Panc1 (cell line): ENCODE measurements around the gene PEX16. TPM values are rescaled to one million over a fixed set of nuclear protein-coding genes. Genes with fewer than 3 reads are reported as not detected.

ENCODE experiments used
- ATAC-seq: fragments of 200-7000 bp; cut with Tn5 transposase; 2 replicates; pipeline ENCODE4 v1.9.1; 2020; ENCODE audit warnings: mild to moderate bottlenecking, moderate library complexity
- BruUV-seq: library from RNA; stranded (reverse); fragments of 400-500 nt; replicated peaks from 2 replicates; lab custom pipeline; 2021; lab: Mats Ljungman, UMichigan
- CTCF ChIA-PET: fragments of 300-600 bp; sonication (Branson Sonifier 250); formaldehyde crosslinking; loops from one replicate; lab custom pipeline; 2022; ENCODE audit warnings: antibody characterized with exemption; lab: Charles Lee
- POLR2A ChIA-PET: fragments of 300-600 bp; sonication (Branson Sonifier 250); formaldehyde crosslinking; loops from one replicate; lab custom pipeline; 2022; ENCODE audit warnings: antibody characterized with exemption; lab: Charles Lee
- DNase-seq: peaks from one replicate; pipeline ENCODE4 v3.0.0-alpha.2; 2010; ENCODE audit warnings: low read depth, low spot score
- H3K27ac ChIP-seq: 2 replicates; pipeline ENCODE4 v1.5.1; 2011; ENCODE audit warnings: mild to moderate bottlenecking, low read length, inconsistent platforms
- H3K27me3 ChIP-seq: fragments of 200-500 bp; sonication (Bioruptor generic); 2 replicates; pipeline ENCODE4 v1.6.0; 2014; ENCODE audit warnings: low read length, inconsistent platforms; ENCODE audit not compliant: control insufficient read depth, insufficient read depth
- H3K36me3 ChIP-seq: fragments of 200-500 bp; sonication (Bioruptor generic); 2 replicates; pipeline ENCODE4 v1.5.1; 2014; ENCODE audit warnings: inconsistent platforms, mild to moderate bottlenecking, low read length, moderate library complexity; ENCODE audit not compliant: control insufficient read depth, insufficient read depth
- H3K4me1 ChIP-seq: 2 replicates; pipeline ENCODE4 v1.5.1; 2011; ENCODE audit warnings: inconsistent platforms, mild to moderate bottlenecking, low read length, moderate library complexity; ENCODE audit not compliant: control insufficient read depth, insufficient read depth
- H3K4me3 ChIP-seq, 2 experiments: 2 replicates each; pipeline ENCODE4 v1.5.1; 2011 to 2012; ENCODE audit warnings: low read depth in 2 of 2, low read length in 2 of 2, mild to moderate bottlenecking in 2 of 2, inconsistent platforms in 1 of 2, moderate library complexity in 1 of 2
- H3K9me3 ChIP-seq: fragments of 200-500 bp; sonication (Bioruptor generic); 2 replicates; pipeline ENCODE4 v1.5.1; 2014; ENCODE audit warnings: low read depth, mild to moderate bottlenecking, inconsistent platforms, low read length, moderate library complexity; ENCODE audit not compliant: control insufficient read depth, insufficient read depth
- CTCF ChIP-seq: fragments of 450-650 bp; IDR thresholded peaks from 2 replicates; pipeline ENCODE4 v1.5.1; 2017; ENCODE audit warnings: mild to moderate bottlenecking
- POLR2AphosphoS5 ChIP-seq: IDR thresholded peaks from 2 replicates; pipeline ENCODE4 v1.6.1; 2012; ENCODE audit warnings: mild to moderate bottlenecking, low read depth, low read length, moderate library complexity
- REST ChIP-seq, 2 experiments: IDR thresholded peaks; 2 replicates each; pipeline ENCODE4 v1.6.1; 2011 to 2012; ENCODE audit warnings: low read depth in 2 of 2, control low read depth in 1 of 2, low read length in 1 of 2, mild to moderate bottlenecking in 1 of 2, moderate library complexity in 1 of 2; ENCODE audit not compliant: insufficient read depth in 1 of 2
- SIN3A ChIP-seq: IDR thresholded peaks from 2 replicates; pipeline ENCODE4 v1.6.1; 2012; ENCODE audit warnings: low read depth, mild to moderate bottlenecking, low read length, moderate library complexity, borderline replicate concordance; ENCODE audit not compliant: insufficient read depth
- TCF7L2 ChIP-seq: IDR thresholded peaks from 2 replicates; pipeline ENCODE4 v1.6.1; 2011; ENCODE audit warnings: mild to moderate bottlenecking, low read depth, low read length, inconsistent platforms
- in situ Hi-C: cut with HindIII; loops from 2 replicates; pipeline ENCODE4 v1.10.0; 2016; ENCODE audit warnings: low sequenced_read_pairs, low pct_unique_long_range_greater_than_20kb
- intact Hi-C: fragments of 100-400 bp; cut with micrococcal nuclease; formaldehyde crosslinking; loops from one replicate; pipeline ENCODE4 v1.10.0; 2022; ENCODE audit not compliant: unreplicated experiment
- total RNA-seq: library from RNA; stranded (reverse); gene quantifications from one replicate; pipeline ENCODE4 v1.2.1, GENCODE V29; 2021; ENCODE audit not compliant: unreplicated experiment

The PEX16 gene
- total RNA-seq, 1 experiment from 2014 or later = 37.5 TPM

DNA sequence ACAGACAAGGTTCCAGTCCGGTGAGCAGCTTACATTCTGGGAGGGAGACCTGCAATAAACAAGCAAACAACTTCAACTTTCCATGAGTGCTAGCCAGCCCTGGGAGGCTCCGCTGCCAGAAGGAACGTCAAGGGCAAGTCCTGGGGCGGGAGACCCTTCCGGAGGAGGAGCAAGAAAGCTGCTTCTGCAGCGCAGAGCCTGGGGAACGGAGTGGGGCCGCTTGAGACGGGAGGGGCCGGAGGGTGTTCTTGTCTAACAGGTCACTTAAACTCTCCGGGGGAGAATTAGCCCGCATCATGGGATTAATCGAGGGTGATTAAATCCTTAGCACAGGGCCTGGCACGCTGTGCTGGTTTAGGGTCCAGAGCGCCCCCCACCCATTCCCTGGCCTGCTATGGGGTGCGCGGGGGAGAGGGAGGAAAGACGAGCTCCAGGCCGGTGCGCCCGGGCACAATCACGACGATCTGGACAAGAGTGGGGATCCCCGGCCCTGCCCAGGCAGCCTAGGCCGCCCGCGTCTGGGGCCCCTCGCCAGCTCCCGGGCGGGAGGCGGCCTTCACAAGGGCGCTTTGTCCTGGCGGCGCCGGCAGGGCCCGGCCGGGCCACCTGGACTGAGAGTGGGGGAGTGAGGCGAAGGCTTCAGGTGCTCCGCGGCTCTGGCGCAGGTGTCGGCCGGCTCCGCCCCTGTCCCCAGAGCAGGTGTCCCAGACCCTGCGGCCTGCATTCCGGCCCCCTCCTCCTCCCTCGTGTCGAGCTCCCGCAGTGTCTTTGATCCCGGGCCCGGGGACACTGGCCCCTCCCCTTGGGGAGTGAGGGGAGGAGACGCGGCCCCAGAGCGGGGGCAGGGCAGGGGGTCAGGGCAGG lies 4.1 kb upstream of the PEX16 start:
- peaks cover 8% of the 10 kb centered on the region for H3K4me1 ChIP-seq
- TF ChIP-seq SIN3A (no peak), POLR2AphosphoS5 (no peak), TCF7L2 (no peak), REST (IDR thresholded peaks at IDR 0.05; ENCODE audit: insufficient read depth in 1 of 2, low read depth in 2 of 2, low read length in 1 of 2) (no peak), CTCF (no peak)
- no peaks in the 10 kb centered on the region; the same call in 1 of the 2 replicates for H3K27me3 ChIP-seq
- POLR2A ChIA-PET = no interaction called here
- ATAC-seq (no peak), DNase-seq (no peak)
- H3K9me3 ChIP-seq = no peaks in the 10 kb centered on the region
- H3K27ac ChIP-seq = no peak overlapping the region
- BruUV-seq = no TSS peak
- CTCF ChIA-PET = no interaction called here
- H3K4me3 ChIP-seq = peak overlapping the region; percentile 41 to 42
- intact Hi-C loops (no loop called here), in situ Hi-C loops (no loop called here)
- peaks cover 8% of the 10 kb centered on the region; the same call in 1 of the 2 replicates for H3K36me3 ChIP-seq

DNA sequence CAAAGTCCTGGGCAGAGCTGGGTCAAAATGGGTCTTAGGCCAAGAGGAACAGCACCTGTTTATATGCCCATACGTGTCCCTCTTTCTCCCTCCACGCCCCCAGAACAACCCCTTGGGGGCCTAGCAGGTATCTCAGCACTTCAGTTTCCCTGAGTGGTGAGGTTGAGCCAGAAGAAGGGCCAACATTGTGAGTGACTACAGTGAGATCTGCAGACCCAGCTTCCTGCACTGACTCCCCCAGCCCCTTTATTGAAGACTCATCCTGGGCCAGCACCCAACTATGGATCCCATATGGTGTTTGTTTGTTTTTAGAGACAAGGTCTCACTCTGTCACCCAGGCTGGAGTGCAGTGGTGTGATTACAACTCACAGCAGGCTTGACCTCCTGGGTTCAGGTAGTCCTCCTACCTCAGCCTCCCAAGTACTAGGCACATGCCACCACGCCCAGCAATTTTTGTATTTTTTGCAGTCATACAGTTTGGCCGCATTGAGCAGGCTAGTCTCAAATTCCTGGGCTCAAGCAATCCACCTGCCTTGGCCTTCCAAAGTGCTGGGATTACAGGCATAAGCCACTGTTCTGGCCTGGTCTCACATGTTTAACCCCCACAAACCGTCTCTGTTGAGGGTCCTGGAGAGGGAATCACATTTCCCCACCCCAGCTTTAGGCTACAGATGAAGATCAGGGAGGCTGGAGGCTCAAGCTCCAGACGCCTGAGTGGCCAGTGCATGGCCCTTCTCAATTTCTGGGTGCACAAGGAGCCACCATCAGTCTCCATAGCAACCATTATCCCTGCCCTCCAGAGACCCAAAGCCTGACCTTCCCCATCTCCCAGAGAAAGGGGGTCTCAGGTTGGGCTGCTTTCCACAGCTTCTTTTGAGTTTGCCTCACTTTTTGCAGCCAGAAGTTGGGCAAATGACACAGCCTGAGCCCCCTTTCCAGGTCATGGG lies 3.1 kb upstream of the PEX16 start:
- in situ Hi-C loops (no loop called here), intact Hi-C loops (no loop called here)
- H3K9me3 ChIP-seq = no peaks in the 10 kb centered on the region
- ChIA-PET POLR2A (no interaction called here), CTCF (no interaction called here)
- H3K4me1 ChIP-seq = peaks cover 11% of the 10 kb centered on the region
- DNase-seq = no peak
- H3K27ac ChIP-seq = no peak overlapping the region
- no peak for ATAC-seq
- H3K4me3 ChIP-seq = no peak overlapping the region
- BruUV-seq = no TSS peak
- TF ChIP-seq CTCF (no peak), TCF7L2 (no peak), SIN3A (no peak), POLR2AphosphoS5 (no peak), REST (IDR thresholded peaks at IDR 0.05; ENCODE audit: insufficient read depth in 1 of 2, low read depth in 2 of 2, low read length in 1 of 2) (no peak)
- H3K36me3 ChIP-seq = peaks cover 11% of the 10 kb centered on the region; the same call in 1 of the 2 replicates
- no peaks in the 10 kb centered on the region; the same call in 1 of the 2 replicates for H3K27me3 ChIP-seq
